Upper lobe of right lung (tissue), 1 donor: ENCODE data around the gene KLRD1. TPM values are rescaled to one million over a fixed set of nuclear protein-coding genes. Genes with fewer than 3 reads are reported as not detected.
A peak's percentile ranks its signal among the peaks of the same experiment; 100 is the strongest.
"Not testable (repeated sequence)": the region's sequence is repeated elsewhere in the genome, so short reads cannot be mapped to it uniquely, and the experiment has no call there.

Experiments used
- ATAC-seq: fragments of 200-7000 bp; cut with Tn5 transposase; one replicate; pipeline ENCODE4 v1.9.1; 2020; ENCODE audit warnings: mild to moderate bottlenecking, moderate library complexity
- DNase-seq: peaks from one replicate; pipeline ENCODE4 v3.0.0-alpha.2; 2020
- H3K27ac ChIP-seq: fragments of 200-600 bp; one replicate; pipeline ENCODE4 v1.8.0; 2022
- H3K27me3 ChIP-seq: fragments of 200-600 bp; one replicate; pipeline ENCODE4 v1.8.0; 2022; ENCODE audit warnings: mild to moderate bottlenecking
- H3K36me3 ChIP-seq: fragments of 200-600 bp; one replicate; pipeline ENCODE4 v1.8.0; 2022
- H3K4me1 ChIP-seq: fragments of 200-600 bp; one replicate; pipeline ENCODE4 v1.8.0; 2022
- H3K4me3 ChIP-seq: fragments of 200-600 bp; one replicate; pipeline ENCODE4 v1.8.0; 2022; ENCODE audit warnings: mild to moderate bottlenecking
- H3K9me3 ChIP-seq: fragments of 200-600 bp; one replicate; pipeline ENCODE4 v1.8.0; 2022
- intact Hi-C: fragments of 100-400 bp; cut with DNase I; formaldehyde crosslinking; loops from one replicate; pipeline ENCODE4 v1.11.0; 2022
- total RNA-seq: library from RNA; stranded (reverse); fragmentation: NEBNext Ultra II Directional; extraction: Animal tissue kit (Norgen Biotek cat#: 25700); gene quantifications from one replicate; pipeline ENCODE4 v1.2.1, GENCODE V29; 2021
- TF ChIP-seq, protein P1 (sequence below): fragments of 200-600 bp; IDR thresholded peaks from one replicate; pipeline ENCODE4 v1.8.0; 2022; ENCODE audit warnings: antibody characterized with exemption
- donor health status: DM: no; HTN: yes; CAD: no; lungs with severe emphysema.

KLRD1 gene
- total RNA-seq, 1 donor from 2014 or later = 13.3 TPM

DNA sequence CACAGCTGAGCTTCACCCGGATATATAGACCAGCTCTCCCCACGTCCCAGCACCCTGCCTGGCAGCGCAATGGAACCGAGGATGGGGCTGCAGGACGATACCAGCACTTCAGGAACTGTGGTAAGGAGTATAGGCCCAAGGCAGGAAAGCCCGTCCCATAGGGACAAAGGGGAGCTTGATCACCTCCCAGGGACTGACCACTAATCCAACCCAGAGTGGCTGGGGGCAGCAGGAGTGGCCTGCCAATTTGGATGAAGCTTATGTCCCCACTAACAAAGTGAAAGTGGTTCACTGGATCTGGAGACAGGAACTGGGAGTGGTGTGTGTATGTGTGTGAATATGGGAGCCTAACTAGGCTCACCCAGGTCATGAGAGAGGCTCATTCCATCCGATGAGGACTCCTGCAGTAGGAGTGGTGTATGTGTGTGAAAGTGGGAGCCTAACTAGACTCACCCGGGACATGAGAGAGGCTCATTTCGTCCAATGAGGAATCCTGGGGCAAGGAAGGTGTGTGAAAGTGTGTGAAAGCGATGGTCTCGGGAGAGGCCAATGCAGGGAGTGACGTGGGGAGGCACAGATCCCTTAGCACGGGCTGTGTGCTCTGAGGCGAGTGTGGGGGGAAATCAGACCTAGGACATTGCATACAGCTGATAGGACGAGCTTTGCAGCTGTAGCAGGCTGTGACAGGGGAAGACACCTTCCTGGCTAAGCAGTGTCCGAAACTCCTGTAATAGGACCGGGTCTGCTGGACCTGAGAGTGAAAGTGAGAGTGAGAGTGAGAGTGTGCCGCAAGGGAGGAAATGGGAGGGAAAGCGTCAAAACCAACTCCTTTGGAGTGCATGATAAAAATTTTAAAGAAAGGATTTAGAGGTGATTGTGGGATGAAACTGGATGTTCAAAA, 56.5 kb downstream of the KLRD1 start:
- no peaks in the 10 kb centered on the region for H3K27me3 ChIP-seq
- no peaks in the 10 kb centered on the region for H3K9me3 ChIP-seq
- H3K4me3 ChIP-seq = peak overlapping the region; percentile 69
- H3K27ac ChIP-seq = peak overlapping the region; percentile 93
- peaks cover 22% of the 10 kb centered on the region for H3K4me1 ChIP-seq
- DNase-seq (no peak), ATAC-seq (peak; percentile 77)
- intact Hi-C loops = no loop called here
- no peaks in the 10 kb centered on the region for H3K36me3 ChIP-seq
- TF ChIP-seq, protein P1, sequence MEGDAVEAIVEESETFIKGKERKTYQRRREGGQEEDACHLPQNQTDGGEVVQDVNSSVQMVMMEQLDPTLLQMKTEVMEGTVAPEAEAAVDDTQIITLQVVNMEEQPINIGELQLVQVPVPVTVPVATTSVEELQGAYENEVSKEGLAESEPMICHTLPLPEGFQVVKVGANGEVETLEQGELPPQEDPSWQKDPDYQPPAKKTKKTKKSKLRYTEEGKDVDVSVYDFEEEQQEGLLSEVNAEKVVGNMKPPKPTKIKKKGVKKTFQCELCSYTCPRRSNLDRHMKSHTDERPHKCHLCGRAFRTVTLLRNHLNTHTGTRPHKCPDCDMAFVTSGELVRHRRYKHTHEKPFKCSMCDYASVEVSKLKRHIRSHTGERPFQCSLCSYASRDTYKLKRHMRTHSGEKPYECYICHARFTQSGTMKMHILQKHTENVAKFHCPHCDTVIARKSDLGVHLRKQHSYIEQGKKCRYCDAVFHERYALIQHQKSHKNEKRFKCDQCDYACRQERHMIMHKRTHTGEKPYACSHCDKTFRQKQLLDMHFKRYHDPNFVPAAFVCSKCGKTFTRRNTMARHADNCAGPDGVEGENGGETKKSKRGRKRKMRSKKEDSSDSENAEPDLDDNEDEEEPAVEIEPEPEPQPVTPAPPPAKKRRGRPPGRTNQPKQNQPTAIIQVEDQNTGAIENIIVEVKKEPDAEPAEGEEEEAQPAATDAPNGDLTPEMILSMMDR = no peak

DNA sequence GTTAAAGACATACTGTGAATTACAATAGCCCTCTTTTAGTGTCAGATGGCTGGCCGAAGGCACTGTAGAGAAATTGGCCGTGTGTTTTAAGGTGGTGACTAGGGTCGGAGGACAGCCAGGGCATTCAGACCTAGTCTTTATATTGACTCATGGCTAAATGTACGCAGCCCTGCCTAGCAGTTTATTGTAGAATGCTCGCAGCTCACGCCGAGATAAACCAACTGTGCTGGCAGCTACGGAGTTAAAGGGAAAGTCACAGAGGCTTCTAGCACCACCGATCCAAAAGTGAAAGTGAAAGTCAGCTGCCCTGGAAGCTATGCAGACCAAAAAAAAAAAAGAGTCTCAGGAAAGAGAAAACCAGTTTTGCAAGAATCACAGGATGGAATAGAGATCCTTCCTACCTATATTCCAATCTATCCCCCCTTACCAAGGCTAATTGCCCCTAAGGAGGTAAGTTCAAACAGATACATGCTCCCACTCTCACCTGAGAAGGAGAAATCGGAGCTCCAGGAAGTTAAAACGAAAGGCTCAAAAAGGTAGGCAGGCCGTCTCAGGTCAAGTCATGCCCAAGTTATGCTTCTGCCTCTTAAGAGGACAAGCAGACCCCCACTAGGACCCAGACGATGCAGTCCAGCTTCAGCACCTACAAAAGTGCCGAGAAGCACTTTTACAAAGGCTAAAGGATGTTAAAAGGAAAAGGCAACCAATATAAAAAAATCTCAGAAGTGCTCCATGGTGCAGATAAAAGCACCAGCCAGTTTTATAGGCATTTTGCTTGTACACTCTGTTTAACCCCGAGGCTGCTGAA, 57.3 kb downstream of the KLRD1 start:
- Histone ChIP-seq H3K4me1 (peaks cover 22% of the 10 kb centered on the region), H3K27ac (peak overlapping the region; percentile 93), H3K27me3 (no peaks in the 10 kb centered on the region), H3K36me3 (no peaks in the 10 kb centered on the region), H3K9me3 (no peaks in the 10 kb centered on the region), H3K4me3 (peak overlapping the region; percentile 69)
- DNase-seq = no peak
- TF ChIP-seq, protein P1 = no peak
- peak; percentile 80 for ATAC-seq
- intact Hi-C loops = no loop called here

DNA sequence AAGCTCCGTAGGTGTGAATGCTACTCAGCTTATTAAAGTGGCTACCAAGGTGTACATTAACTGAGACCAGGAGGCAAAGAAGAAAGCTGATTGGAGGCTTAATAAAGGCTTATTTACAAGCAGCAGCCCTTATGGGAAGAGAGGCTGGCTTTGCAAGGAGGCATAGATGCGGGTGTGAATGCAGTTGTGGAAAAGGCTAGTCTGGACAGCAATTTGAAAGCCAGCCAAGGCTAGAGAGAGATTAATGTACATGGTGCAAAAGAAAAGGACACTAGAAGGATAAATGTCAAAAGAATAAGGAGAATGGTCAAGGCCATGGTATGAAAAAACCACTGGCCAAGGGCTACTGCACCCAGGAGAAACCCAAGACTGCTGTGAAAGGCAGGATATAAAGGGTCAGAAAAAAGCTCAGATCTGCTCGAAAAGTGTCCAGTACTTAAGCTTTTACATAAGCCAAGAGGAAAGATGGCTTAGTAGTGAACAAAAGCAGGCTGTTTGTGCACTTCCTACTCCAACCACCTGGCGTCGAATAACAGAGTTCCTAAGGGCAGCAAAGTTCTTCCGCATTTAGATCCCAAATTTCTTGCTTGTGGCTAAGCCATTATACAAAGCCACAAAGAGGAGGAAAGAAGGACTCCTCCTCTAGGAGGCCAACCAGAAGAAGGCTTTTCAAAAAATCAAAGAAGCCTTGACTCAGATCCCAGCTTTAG, 58.2 kb downstream of the KLRD1 start:
- intact Hi-C loops = no loop called here
- ATAC-seq (no peak), DNase-seq (no peak)
- Histone ChIP-seq H3K27me3 (no peaks in the 10 kb centered on the region), H3K4me3 (peak overlapping the region; percentile 69), H3K4me1 (peaks cover 22% of the 10 kb centered on the region), H3K27ac (peak overlapping the region; percentile 93), H3K9me3 (no peaks in the 10 kb centered on the region), H3K36me3 (no peaks in the 10 kb centered on the region)
- TF ChIP-seq, protein P1 = peak; percentile 13

DNA sequence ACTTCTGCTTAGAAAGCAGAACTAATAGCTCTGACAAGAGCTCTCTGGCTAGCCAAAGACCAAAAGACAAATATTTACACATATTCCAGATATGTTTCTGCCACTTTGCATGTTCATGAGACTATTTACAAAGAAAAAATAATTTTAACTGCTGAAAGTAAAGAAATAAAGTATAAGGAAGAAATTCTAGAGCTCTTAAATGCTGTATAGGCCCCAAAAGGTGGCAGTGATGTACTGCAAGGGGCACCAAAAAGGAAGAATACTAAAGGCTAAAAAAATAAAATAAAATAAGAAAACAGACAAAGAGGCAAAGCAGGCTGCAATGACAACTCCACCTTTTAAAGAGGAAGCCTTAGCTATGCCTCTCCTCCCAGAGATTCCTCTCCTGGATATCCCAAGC, 59.2 kb downstream of the KLRD1 start:
- H3K36me3 ChIP-seq = no peaks in the 10 kb centered on the region

DNA sequence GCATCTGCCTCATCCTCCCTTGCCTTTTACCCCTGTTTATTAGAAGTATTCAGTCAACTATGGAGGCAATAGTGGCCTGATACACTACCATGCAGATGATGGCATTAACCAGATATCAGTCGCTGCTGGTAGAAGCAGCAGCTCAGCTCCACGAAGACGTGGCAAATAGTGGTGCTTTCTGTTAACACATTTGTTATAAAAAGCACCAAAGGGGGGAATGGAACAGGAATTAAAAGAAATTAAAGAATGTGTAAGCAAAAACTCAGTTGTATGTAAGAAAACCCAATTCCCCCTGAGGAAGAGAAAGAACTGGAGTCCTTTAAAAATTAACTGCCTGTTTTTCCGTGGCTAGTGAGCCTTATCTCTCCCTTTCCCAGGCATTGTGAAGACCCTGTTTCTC, 60.0 kb downstream of the KLRD1 start:
- H3K27me3 ChIP-seq, intact Hi-C loops, DNase-seq, H3K36me3 ChIP-seq, H3K9me3 ChIP-seq, H3K4me3 ChIP-seq, ATAC-seq, H3K27ac ChIP-seq: not testable (repeated sequence)
- H3K4me1 ChIP-seq = peaks cover 15% of the 10 kb centered on the region

More for the DNA sequence above, 59.2 kb downstream of the KLRD1 start:
- DNase-seq = no peak
- H3K4me1 ChIP-seq = peaks cover 19% of the 10 kb centered on the region
- intact Hi-C loops = no loop called here
- no peaks in the 10 kb centered on the region for H3K27me3 ChIP-seq
- ATAC-seq = no peak
- TF ChIP-seq, protein P1 = peak; percentile 37
- no peak overlapping the region for H3K4me3 ChIP-seq
- no peaks in the 10 kb centered on the region for H3K9me3 ChIP-seq
- H3K27ac ChIP-seq = peak overlapping the region; percentile 93
